NCI-H2171 (cell line): ENCODE data around the gene NCKAP5.

Experiments
- DNase-seq: peaks from one replicate; lab custom pipeline; 2025; lab: John Stamatoyannopoulos, UW

The NCKAP5 gene

DNA sequence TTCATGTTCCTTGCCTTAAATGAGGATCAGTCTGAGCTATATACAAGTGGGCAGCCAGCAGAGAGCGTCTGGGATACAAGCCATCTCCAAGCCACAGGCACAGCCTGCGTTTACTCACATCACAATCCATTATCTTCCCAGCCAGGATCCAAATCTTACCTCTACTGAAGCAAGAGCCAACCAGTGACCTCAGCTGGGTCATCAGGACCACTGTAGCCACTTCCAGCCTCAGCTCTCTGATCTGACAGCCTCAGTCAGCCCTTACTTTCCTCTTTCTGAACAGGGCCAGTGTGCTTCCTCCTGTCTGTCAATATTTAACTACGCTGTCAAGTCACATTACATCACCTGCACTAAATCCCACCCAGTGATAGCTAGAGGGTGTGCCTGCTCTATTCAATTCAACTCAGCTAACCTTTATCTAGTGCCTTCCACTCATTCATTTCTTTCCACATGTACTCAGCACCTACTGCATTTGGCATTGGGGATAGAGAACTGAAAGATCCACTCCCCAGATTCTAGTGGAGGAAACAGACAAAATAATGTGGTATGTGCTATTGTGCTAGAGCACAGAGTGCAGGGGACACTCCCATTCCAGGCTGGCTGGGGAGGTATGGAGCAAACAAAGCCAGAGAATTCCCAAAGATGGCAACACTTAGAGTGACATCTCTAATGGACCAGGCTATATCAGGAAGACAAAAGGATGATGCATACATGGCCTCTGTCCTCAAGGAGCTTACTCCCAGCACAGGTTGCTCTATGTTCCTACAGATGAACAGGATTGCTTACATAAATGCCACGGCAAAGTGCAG, 146.5 kb downstream of the NCKAP5 start:
- no peak for DNase-seq

DNA sequence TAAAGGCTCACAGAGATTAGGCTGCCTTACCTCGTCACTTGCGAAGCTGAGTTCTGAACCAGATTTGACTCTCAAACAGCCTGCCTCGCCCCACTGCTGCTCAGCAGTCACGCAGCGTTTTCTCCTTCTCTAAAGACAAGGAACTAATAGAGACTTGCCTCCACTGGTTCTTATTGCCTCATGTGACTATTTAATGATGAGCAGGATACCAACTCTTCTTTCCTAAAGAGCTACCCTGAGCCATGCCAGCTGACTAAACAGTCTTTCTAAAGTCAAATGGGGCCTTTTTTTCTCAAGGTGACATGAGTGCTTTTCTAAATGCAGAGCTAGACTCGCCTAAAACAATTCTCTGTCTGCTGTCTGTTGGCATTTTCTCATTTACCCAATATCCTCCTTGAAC, 147.5 kb downstream of the NCKAP5 start:
- no peak for DNase-seq

DNA sequence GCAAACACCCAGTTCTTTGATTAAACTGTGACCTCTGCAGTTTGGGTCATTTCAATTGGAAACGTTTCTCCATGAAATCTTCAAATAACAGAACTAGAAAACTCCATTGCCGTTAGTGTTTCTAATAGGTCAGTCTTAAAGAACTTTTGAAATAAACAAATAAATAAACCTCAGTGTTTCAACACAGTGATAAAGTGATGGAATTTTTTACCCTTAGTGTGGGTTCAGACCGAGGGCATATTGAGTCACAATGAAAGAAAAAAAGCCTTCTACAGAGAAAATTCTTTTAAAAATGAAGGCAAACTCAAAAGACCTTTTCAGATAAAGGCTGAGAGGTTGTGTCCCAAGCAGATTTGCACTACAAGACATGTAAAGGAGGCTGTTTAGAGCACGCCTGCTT, 149.6 kb downstream of the NCKAP5 start:
- DNase-seq: no peak

DNA sequence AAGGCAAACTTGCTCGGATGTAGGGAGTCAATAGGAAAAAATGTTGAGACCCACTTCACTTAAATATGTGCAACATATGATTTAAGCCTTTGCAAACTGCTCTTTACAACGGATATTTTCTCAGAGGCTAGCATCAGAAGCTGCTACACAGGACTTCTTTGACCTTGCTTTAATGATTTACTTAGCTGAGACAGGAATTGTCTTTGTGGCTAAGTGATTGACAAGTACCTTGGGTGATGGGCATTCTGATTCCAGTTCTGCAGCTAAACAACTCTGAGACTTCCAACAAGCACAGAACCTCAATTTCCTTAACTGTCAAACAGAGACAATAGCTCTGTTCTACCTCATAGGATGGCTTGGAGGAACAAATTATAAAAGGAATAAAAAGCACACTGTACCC, 150.2 kb downstream of the NCKAP5 start:
- DNase-seq: no peak

DNA sequence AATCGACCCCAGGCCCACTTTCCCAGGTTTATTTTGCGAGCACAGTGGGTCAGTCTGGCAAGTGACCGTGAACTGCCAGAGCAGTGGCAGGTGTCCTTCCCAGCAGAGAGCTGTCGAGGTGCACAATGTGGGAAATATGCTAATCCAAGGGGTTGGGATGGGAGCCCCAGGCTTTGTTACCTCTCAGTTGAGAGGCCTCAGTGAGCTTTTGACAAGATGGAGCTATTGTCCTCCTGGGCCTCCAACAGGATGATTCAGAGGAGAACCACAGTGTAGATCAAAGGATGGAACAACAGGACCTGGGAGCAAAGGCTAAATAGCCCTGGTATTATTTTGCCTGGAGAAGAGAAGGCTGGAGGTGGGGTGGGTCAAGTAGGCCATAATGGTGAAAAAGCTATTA, 150.8 kb downstream of the NCKAP5 start:
- DNase-seq: no peak

DNA sequence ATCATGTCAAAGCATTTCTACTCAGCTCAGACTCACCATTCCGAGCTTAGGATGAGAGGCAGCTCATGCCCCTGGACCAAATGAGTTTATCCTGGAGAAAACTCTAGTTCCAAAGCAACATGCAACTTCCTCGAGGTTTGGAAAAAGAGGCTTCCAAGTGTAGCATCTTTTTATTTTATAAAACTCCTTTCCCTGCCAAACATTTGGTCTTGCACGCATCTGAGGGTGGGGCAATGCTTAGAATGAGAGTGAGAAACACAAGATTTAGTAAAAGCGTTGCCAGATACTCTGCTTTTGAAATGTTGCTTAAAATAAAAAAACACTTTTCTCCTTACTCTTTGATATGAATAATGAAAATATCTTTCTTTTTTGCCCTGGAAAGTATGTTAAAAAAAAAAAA, 151.5 kb downstream of the NCKAP5 start:
- no peak for DNase-seq

DNA sequence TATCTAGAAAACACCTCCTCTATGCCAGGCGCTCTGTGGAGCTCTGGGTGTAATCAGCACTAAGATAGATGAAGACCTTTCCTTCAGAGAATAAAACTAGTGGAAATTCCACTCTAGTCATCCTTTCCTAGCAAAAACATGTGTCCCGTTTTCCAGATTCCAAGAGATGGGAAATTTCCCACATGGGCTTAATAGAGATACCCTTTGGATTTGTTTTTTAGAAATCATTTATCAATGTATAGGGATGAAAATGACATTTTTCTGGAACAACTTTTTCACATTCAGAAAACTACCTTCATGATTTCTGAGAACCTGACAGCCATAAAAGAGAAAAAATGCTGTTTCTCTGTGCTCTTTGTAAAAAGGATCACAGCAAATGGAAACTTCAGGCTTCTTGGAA, 152.1 kb downstream of the NCKAP5 start:
- no peak for DNase-seq

DNA sequence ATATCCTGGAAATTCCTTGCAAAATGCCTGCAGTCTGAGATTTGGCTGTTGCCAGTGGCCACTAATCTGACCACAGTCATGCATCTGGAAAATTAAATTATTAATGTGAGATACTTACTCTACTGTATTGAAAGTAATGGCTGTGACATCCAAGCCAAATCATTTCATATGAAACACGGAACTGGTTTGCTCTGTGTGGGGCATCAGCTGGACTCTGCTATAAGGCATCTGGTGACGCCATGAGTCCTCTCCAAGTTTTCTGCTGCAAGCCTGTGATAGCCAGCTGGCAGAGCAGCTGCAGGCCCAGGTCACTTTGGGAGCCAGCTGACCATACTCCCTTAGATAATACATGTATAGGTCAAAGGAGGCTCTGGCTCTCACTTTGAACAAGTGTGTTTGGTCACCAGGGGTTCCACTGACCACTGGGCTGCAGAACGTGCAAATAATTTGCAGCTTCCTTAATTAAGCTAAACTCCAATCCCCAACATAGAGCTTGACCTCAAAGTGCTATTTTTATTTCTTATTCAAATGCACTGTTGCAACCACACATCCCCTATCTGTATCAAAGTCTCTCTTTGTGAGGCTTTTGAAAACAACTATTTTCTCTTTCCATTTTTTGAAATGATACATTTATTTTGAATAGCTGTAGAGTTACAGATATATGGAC, 152.9 kb downstream of the NCKAP5 start:
- DNase-seq: no peak

DNA sequence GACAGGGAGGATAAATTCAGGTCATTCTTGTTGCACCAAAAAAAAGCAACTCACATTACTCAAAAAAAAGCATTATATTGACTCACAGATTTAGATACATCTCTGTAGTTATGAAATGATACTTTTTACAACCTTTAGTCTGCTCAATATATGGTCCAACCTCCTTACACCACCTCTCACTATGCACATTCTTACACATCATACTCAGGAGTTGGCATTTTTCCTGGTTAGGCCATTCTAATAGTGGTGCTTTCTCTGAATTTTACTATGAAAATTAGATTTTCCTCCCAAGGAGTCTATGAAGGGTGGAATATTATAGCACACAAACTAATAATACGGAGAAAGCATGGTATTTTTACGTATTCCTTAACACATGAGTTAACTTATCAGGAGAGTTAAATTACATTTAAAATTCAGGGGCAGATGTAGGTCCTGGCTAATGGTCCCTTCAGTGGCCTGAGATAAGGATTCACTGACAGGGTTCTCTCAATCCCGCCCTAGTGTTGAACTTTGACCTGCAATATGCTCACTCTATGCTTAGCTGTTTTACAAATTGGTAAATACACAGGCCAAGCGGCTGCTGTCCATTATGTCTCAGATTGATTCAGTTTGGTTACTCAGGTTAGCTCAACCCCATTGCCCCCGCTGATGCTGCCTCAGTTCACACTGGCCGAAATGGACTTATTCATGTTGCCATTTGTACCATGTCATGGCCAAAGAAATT, 153.6 kb downstream of the NCKAP5 start:
- DNase-seq: no peak

DNA sequence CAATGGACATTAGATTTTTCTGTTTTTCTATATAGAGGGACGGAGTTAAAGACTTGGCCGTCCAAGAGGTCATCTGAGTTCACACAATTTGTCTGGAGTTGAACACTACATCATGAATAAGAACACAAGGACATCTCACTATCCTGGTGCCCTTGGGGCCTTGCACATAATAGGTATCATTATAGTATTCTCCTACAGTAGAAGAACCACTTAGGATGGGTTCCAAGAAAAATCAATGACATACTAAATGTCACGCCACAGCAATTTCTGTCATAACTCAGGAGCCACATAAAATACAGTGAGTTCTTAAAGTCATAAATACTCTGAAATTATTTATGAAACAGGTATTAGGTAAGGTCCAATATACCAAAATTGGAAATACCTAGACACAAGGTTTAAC, 154.4 kb downstream of the NCKAP5 start:
- DNase-seq: no peak

DNA sequence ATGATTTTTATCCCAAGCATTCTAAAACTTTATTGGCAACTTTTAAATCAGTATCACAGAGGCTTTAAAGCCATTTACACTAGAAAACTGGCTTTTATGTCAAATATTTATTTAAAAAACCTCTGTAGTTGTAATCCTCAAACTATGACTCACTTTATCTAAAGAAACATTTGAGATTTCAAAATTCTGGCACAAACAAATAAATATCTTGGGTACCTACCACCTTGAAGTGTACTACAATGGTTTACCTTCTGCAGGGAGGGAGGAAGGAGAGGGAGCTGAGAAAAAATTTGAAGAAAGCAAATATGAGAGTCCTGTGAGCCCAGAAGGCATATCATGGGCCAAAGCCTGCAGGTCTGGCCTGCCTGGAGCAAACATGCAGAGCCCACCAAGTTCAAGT, 155.6 kb downstream of the NCKAP5 start:
- no peak for DNase-seq

DNA sequence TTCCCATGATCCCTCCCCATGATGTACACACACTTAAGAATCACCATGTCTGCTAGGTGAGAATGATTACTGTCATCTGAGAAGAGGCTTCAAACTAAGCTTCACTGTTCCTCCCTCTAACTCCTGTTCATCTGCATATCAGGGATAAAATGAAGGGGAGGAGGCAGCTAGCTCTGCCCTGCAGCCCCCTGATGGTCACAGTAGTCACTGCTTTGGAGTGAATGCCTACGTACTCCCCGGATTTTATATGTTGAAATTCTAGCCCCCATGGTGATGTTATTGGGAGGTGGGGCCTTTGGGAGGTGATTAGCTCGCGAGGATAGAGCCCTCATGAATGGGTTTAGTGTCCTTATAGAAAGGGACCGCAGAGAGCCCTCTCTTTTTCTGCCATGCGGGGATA, 156.4 kb downstream of the NCKAP5 start:
- DNase-seq: no peak

DNA sequence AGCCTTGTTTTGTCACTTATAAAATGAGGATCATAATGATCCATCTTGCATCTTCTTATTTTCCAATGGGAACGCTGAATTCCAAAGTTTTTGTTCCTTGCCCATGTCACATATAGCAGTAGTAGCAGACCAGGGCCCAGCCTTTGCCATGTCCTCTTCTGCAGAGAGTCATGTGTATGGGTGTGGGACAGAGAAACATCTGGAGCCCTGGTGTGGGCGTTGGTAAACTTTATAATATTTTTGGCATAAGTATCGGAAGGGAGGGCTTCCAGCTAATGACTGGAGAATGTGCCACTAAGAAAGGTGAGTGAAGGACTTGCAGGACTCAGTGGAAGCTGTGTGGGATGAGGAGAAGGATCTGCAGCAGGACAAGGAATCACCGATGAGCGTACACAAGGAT, 157.2 kb downstream of the NCKAP5 start:
- no peak for DNase-seq

DNA sequence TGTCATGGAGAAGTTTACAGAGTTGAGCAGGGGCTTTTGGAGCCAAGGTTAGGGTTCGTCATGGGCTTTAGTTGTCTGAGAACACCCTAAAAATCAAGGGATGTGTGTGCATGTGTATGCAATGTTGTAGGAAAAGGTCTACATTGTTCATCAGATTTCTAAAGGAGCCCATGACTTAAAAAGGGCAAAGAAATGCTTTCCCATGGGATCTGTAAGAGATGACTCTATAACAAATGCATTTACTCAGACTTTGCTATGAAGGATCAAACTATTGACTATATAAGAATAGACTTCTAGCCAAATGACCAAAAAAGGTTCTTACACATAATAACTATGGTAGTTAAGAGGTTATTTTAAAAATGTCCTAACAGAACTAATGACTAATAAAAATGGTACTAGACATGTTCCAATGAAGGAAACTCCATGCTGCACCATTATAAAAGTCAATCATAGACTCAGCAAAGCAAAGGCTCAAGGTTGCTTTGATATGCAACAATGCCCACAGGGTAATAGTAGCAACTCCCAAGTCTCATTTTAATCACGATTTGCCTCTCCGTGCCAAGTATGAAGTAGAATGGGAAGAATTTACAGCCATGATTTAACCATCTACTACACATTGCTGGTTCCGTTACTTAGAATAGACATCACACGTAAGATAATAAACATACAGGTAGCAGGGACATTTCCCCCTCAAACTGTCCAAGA, 158.5 kb downstream of the NCKAP5 start:
- DNase-seq: no peak

DNA sequence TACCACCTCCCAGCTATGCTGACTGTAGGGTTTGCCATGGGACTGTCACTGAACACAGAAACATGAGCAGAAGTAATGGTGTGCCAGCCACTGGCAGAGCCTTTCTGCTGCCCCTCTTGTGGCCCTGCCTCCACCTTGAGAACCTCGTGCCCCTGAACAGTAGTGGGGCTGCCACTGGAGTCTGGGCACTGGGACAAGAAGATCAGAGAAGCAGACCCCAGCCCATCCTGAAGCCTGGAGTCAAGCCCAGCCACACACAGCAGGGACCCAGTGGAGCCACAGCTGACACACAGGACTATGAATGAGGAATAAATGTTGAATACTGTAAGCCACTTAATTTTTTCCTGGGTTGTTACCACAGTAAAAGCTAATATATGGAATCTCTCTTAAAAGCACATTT, 159.6 kb downstream of the NCKAP5 start:
- no peak for DNase-seq

DNA sequence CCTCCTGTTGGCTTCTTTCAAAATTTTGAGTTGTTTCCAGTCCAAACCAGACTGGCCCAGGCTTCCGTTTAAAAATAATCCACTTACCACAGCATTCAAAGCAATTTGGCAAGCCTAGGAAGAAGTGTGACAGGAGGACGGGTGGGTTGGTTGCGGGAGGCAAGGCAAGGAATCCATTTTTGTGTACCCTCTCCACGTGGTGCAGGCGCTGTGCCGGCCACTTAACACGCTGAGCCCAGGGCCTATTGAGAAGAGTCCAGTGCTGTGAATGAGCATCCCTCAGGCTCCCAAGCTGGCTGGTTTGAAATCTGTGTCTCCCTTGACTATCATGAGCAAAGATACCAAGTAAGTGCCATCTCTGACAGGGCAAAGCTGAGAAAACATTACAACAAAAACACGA, 160.9 kb downstream of the NCKAP5 start:
- no peak for DNase-seq

DNA sequence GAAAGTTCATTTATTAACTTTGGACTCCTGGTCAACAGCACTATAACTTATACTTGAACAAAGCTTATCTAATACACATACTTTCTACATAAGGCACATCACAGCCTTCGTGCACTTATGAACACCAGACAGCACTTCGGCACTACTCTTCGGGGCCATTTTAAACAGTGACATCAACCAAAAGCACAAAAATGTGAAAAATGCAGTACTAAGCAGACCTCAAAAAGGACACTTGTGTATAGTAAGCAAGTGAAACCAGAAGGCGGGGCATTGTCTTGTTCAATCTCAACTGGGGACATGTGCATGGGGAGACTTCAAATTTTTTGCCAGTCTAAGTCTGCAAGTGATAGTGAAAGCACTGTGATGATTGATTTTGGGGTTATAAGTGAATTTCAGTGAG, 163.0 kb downstream of the NCKAP5 start:
- DNase-seq: no peak

DNA sequence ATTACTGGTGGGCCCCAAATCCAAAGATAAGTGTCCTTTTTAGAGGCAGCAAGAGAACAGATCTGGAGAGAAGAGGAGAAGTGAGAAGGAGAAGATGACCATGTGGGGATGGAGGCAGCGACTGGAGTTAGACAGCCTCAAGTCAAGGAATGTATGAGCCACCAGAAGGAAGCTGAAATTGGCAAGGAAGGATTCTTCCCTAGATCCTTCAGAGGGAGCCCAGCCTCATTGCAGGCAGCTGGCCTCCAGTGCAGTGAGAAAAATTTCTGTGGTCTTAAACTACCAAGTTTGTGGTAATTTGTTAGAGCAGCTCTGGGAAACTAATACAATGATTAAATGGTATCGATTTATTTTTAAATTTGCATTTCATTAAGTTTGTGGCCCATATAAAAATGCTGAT, 167.9 kb downstream of the NCKAP5 start:
- DNase-seq: no peak

DNA sequence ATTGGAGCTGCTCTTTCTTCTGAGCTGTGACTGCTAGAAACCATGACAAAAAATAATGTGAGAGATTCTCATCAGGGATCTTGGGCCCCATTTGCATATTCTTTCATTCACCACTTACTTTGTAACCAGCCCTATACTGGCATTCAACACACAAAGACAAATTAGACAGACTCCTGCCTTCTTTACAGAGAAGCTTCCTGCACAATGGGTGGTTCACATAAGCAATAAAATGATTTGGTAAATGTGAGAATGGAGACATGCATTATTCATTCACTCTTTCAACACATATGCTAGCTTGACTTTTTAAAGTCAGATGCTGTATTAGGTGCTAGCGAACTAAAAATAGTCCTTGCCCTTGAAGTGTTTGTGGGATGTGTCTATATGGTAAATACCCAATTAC, 174.4 kb downstream of the NCKAP5 start:
- DNase-seq: no peak

DNA sequence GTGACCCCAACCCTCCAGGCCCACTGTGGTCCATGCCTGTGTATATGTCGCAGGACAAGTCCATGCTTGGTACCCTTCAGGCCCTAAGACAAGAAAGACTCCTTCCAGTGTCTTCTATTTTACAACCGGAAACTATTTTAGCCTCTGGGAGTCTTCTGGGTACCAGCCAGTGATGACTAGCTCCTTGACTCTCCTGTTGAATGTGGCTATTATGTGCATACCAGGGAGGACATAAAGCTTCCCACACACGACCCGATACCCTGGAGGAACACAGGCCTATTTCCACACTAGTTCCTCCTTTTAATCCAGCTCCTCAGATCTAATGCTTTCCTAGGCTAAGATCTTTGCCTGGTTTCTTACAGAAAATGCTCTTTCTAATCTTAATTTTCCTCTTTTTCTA, 178.1 kb downstream of the NCKAP5 start:
- no peak for DNase-seq

DNA sequence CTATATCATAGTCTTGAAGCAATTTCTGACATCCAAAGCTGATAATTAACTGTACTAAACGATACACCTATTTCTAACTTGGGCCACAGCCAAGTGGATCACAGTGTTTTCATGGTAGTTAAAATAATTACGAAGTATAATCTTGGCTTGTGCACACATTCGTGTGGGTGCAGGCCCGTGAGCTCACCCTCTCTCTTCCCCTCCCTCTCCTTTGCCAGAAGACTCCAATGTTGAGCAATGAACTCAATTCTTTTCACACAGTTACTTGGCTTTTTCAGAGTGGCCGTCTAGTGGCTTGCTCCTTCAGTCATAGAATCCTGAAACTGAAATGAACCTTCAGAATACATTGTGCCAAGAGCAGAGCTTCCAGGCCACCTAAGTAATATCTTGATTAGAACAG, 178.7 kb downstream of the NCKAP5 start:
- DNase-seq: no peak

DNA sequence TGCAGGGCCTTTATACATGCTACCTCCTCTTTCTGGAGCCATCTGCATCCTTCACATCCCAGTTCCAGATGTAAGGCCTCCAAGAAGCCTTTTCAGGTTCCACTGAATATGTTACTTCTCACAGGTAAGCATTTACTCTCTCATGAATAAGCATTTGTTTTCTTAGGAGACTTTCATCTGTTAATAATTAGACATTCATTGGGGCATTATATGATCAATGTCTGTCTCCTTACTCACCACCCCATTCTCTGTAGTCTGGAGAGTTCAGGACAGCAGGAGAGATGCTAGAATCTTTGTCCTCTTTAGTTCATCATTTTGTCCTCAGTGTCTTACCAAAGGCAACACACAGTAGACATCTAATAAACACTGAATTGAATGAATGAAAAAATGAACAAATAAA, 185.7 kb downstream of the NCKAP5 start:
- no peak for DNase-seq

DNA sequence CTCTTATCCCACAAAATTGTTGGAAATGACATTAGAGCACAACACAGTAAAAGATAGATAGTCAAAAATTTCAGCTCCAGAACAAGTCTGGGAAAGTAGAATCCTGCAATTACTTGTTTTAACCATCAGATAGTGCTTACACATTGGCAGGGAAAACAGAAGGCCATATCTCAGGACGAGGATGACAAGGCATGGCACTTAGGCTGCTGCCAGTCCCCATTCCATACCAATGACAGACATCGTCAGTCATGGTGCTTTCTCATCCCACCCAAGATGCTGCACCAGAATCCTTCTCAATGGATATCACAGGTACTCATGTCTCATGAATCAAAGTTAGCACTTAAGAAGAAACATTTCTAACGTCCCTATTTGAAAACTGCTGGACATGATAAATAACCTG, 187.3 kb downstream of the NCKAP5 start:
- no peak for DNase-seq
